OCI-LY7 (cell line): Measurements from ENCODE around the gene PIP4K2A. TPM values are rescaled to one million over a fixed set of nuclear protein-coding genes. Genes with fewer than 3 reads are reported as not detected.

ENCODE experiments used
- BruUV-seq: library from RNA; stranded (reverse); fragments of 400-500 nt; replicated peaks from 2 replicates; lab custom pipeline; 2021; lab: Mats Ljungman, UMichigan
- CTCF ChIA-PET: fragments of 300-600 bp; sonication (Branson Sonifier 250); formaldehyde crosslinking; loops from one replicate; lab custom pipeline; 2022; ENCODE audit warnings: antibody characterized with exemption; ENCODE audit not compliant: unreplicated experiment; lab: Charles Lee
- POLR2A ChIA-PET: fragments of 300-600 bp; sonication (Branson Sonifier 250); formaldehyde crosslinking; loops from one replicate; lab custom pipeline; 2022; ENCODE audit warnings: antibody characterized with exemption; lab: Charles Lee
- DNase-seq: peaks from one replicate; pipeline ENCODE4 v3.0.0-alpha.2; 2015; ENCODE audit warnings: low spot score
- H2AFZ ChIP-seq: fragments of 200-600 bp; sonication (generic), shearing (Covaris generic); 2 replicates; pipeline ENCODE4 v1.6.1; 2014; ENCODE audit warnings: mild to moderate bottlenecking, antibody characterized with exemption, low read length, moderate library complexity
- H3K27ac ChIP-seq: fragments of 200-600 bp; sonication (generic); 2 replicates; pipeline ENCODE4 v1.5.1; 2014; ENCODE audit warnings: mixed run types, low read depth, mild to moderate bottlenecking, moderate library complexity, low read length, inconsistent platforms; ENCODE audit not compliant: poor library complexity, severe bottlenecking
- H3K36me3 ChIP-seq: fragments of 200-600 bp; sonication (generic); 2 replicates; pipeline ENCODE4 v1.6.1; 2014; ENCODE audit warnings: mild to moderate bottlenecking, antibody characterized with exemption, low read length, moderate library complexity, mixed read lengths; ENCODE audit not compliant: insufficient read depth
- H3K4me1 ChIP-seq: fragments of 200-600 bp; sonication (generic); 2 replicates; pipeline ENCODE4 v1.5.1; 2014; ENCODE audit warnings: mild to moderate bottlenecking, low read length; ENCODE audit not compliant: insufficient read depth, poor library complexity, severe bottlenecking
- H3K4me2 ChIP-seq: fragments of 200-600 bp; sonication (generic); 2 replicates; pipeline ENCODE4 v1.6.1; 2014; ENCODE audit warnings: mild to moderate bottlenecking, low read length
- H3K4me3 ChIP-seq: fragments of 200-600 bp; sonication (generic); 2 replicates; pipeline ENCODE4 v1.5.1; 2014; ENCODE audit warnings: mild to moderate bottlenecking, low read depth, low read length; ENCODE audit not compliant: poor library complexity, severe bottlenecking
- H3K79me2 ChIP-seq: fragments of 200-600 bp; sonication (generic); 2 replicates; pipeline ENCODE4 v1.6.1; 2016; ENCODE audit warnings: low read depth, mild to moderate bottlenecking, low read length, moderate library complexity, mixed read lengths; ENCODE audit not compliant: insufficient read depth
- H3K9me2 ChIP-seq: fragments of 200-600 bp; sonication (generic); 2 replicates; pipeline ENCODE4 v1.6.1; 2016; ENCODE audit warnings: mild to moderate bottlenecking, low read length, mixed read lengths; ENCODE audit not compliant: insufficient read depth
- H3K9me3 ChIP-seq: fragments of 200-600 bp; sonication (generic); 2 replicates; pipeline ENCODE4 v1.6.1; 2014; ENCODE audit warnings: mild to moderate bottlenecking, mixed run types, low read length, mixed read lengths
- H4K20me1 ChIP-seq: fragments of 200-600 bp; sonication (generic); 2 replicates; pipeline ENCODE4 v1.6.1; 2014; ENCODE audit warnings: mild to moderate bottlenecking, antibody characterized with exemption, low read length, moderate library complexity, mixed read lengths; ENCODE audit not compliant: insufficient read depth
- EZH2phosphoT487 ChIP-seq: fragments of 200-600 bp; sonication (generic); IDR thresholded peaks from 2 replicates; pipeline ENCODE4 v1.6.1; 2018; ENCODE audit warnings: low read depth, borderline replicate concordance, mild to moderate bottlenecking, mixed run types, antibody characterized with exemption, low read length, moderate library complexity, mixed read lengths
- intact Hi-C: fragments of 100-400 bp; cut with micrococcal nuclease; formaldehyde crosslinking; loops from one replicate; pipeline ENCODE4 v1.10.0; 2022; ENCODE audit not compliant: unreplicated experiment
- total RNA-seq, 2 experiments: library from RNA; depleted of rRNA in 1 of 2; stranded (reverse); fragments of >200 nt in 1 of 2; shearing (Covaris generic) in 1 of 2; gene quantifications; 2 replicates each; pipeline ENCODE4 v1.2.3, GENCODE V29; 2014 to 2022
- TF ChIP-seq, protein P1 (sequence below): fragments of 200-600 bp; sonication (generic); conservative IDR thresholded peaks from 2 replicates; pipeline ENCODE4 v1.5.1; 2014; ENCODE audit warnings: mild to moderate bottlenecking, antibody characterized with exemption, low read length, moderate library complexity, mixed read lengths

PIP4K2A gene
- total RNA-seq, 2 experiments from 2014 or later: 32.5 to 42.6 TPM

DNA sequence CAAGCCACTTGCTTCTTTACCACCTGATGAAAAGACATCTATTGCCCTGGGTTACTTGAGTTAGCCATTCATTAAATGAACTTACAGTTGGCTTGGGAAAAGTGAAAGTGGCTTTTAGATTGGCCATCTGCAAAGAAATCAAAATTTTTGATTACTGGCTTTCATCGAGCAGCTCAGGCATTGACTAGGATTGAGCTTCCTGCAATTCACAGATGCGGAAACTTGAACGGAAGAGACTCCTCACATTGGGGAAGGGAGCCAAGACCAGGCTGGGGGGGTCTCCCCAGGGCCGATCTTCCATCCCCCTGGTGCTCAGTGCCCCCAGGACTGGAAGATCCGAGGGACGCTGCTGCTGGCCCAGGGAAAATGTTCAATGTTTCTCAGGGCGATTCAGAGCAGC, 145.4 kb downstream of the PIP4K2A start:
- TF ChIP-seq EZH2phosphoT487: no peak
- TF ChIP-seq, protein P1, sequence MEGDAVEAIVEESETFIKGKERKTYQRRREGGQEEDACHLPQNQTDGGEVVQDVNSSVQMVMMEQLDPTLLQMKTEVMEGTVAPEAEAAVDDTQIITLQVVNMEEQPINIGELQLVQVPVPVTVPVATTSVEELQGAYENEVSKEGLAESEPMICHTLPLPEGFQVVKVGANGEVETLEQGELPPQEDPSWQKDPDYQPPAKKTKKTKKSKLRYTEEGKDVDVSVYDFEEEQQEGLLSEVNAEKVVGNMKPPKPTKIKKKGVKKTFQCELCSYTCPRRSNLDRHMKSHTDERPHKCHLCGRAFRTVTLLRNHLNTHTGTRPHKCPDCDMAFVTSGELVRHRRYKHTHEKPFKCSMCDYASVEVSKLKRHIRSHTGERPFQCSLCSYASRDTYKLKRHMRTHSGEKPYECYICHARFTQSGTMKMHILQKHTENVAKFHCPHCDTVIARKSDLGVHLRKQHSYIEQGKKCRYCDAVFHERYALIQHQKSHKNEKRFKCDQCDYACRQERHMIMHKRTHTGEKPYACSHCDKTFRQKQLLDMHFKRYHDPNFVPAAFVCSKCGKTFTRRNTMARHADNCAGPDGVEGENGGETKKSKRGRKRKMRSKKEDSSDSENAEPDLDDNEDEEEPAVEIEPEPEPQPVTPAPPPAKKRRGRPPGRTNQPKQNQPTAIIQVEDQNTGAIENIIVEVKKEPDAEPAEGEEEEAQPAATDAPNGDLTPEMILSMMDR: no peak
- H3K27ac ChIP-seq: no peak overlapping the region
- BruUV-seq: no TSS peak

DNA sequence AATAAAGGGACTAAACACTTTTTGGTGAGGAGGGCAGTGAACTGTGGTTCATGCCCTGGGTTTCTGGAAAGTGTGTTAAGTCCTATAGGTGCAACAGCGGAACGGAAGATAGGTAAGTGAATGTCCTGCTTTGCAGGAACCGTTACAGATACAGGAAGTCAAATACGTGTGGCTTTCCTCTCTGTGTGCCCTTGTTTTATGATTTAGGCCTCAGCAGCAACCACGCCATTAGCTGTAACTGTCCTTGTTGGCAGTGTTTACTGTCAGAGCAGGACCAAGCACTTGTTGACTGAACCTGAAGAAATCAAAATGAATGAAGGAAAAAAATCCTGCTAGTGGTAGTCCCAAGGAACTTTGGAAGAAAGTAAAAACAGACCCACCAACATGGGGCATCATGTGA, 150.3 kb downstream of the PIP4K2A start:
- Histone ChIP-seq H3K9me3 (no peaks in the 10 kb centered on the region), H3K27ac (no peak overlapping the region), H3K79me2 (no peaks in the 10 kb centered on the region), H3K4me3 (no peak overlapping the region), H4K20me1 (no peaks in the 10 kb centered on the region), H3K4me1 (no peaks in the 10 kb centered on the region), H3K9me2 (no peaks in the 10 kb centered on the region), H3K36me3 (peaks cover 10% of the 10 kb centered on the region; the same call in 1 of the 2 replicates), H3K4me2 (no peak overlapping the region), H2AFZ (no peak overlapping the region)
- POLR2A ChIA-PET: no interaction called here
- BruUV-seq: no TSS peak
- intact Hi-C loops: no loop called here
- CTCF ChIA-PET: no interaction called here
- no peak for TF ChIP-seq EZH2phosphoT487
- TF ChIP-seq, protein P1: no peak
- DNase-seq: no peak

More for the DNA sequence above, 145.4 kb downstream of the PIP4K2A start:
- no peak overlapping the region for H3K4me3 ChIP-seq
- no peaks in the 10 kb centered on the region for H3K9me3 ChIP-seq
- H2AFZ ChIP-seq: no peak overlapping the region
- POLR2A ChIA-PET: no interaction called here
- H3K9me2 ChIP-seq: no peaks in the 10 kb centered on the region
- no peaks in the 10 kb centered on the region for H3K4me1 ChIP-seq
- H3K79me2 ChIP-seq: no peaks in the 10 kb centered on the region
- peaks cover 25% of the 10 kb centered on the region; the same call in 1 of the 2 replicates for H3K36me3 ChIP-seq
- no peak for DNase-seq
- intact Hi-C loops: no loop called here
- no peaks in the 10 kb centered on the region for H4K20me1 ChIP-seq
- H3K4me2 ChIP-seq: no peak overlapping the region
- CTCF ChIA-PET: no interaction called here

DNA sequence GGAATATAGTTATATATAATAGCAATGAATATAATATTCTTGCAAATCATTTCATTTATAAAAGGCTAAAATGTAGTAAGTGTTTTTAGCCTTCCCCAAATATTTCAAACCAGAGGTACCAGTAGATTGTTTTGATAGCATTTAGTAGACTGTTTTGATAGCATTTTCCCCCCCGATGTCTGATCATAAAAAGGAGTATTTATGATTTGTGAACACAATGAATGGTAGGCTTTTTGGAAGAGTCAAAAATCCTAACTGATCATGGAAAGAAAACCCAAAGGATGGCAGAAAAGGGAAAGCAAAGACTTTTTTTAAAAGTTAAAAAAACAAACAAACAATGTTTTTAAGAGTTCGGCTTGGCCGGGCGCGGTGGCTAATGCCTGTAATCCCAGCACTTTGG, 152.5 kb downstream of the PIP4K2A start:
- CTCF ChIA-PET: interaction anchor here (0.6 kb wide), 1 partner anchor 14 kb away, joined by 3 read pairs; no protein-coding TSS in a partner anchor
- TF ChIP-seq, protein P1: no peak
- TF ChIP-seq EZH2phosphoT487: no peak
- BruUV-seq: no TSS peak

More for the DNA sequence above, 152.5 kb downstream of the PIP4K2A start:
- Histone ChIP-seq H3K4me3 (no peak overlapping the region), H3K79me2 (no peaks in the 10 kb centered on the region), H3K36me3 (peaks cover 2% of the 10 kb centered on the region; the same call in 1 of the 2 replicates), H3K9me3 (no peaks in the 10 kb centered on the region), H3K27ac (no peak overlapping the region), H2AFZ (no peak overlapping the region), H4K20me1 (no peaks in the 10 kb centered on the region), H3K9me2 (no peaks in the 10 kb centered on the region), H3K4me2 (no peak overlapping the region), H3K4me1 (no peaks in the 10 kb centered on the region)
- DNase-seq: no peak
- POLR2A ChIA-PET: no interaction called here
- intact Hi-C loops: no loop called here
